K562 (cell line): ENCODE data around the gene EMC8. TPM values are rescaled to one million over a fixed set of nuclear protein-coding genes. Genes with fewer than 3 reads are reported as not detected.

Experiments used
- ASH1L ChIP-seq: fragments of 450-650 bp; IDR thresholded peaks from 2 replicates; pipeline ENCODE4 v1.6.1; 2018; ENCODE audit warnings: borderline replicate concordance, mild to moderate bottlenecking, low read depth; ENCODE audit not compliant: partially characterized antibody
- DMBX1 ChIP-seq: fragments of 250-450 bp; sonication (Bioruptor Pico); IDR thresholded peaks from 2 replicates; pipeline ENCODE4 v1.8.0; 2022; ENCODE audit warnings: inconsistent platforms, mild to moderate bottlenecking, moderate library complexity, borderline replicate concordance
- MXI1 ChIP-seq: IDR thresholded peaks from 2 replicates; pipeline ENCODE4 v1.6.1; 2011; ENCODE audit warnings: low read depth, mild to moderate bottlenecking, improper control_type of control experiment, low read length
- RFX1 ChIP-seq: fragments of 450-650 bp; IDR thresholded peaks from 2 replicates; pipeline ENCODE4 v1.6.1; 2016; ENCODE audit warnings: mild to moderate bottlenecking, moderate library complexity
- STAT6 ChIP-seq: sonication (generic); formaldehyde crosslinking; IDR thresholded peaks from 2 replicates; pipeline ENCODE4 v1.8.1; 2023; ENCODE audit warnings: mild to moderate bottlenecking, missing genetic modification reagents
- ZNF280A ChIP-seq: fragments of 450-650 bp; IDR thresholded peaks from 2 replicates; pipeline ENCODE4 v1.6.1; 2018; ENCODE audit warnings: mild to moderate bottlenecking, low read depth; ENCODE audit not compliant: partially characterized antibody
- ZNF764 ChIP-seq: fragments of 250-450 bp; sonication (Bioruptor Pico); IDR thresholded peaks from 2 replicates; pipeline ENCODE4 v1.4.0; 2020; ENCODE audit warnings: low read depth, mild to moderate bottlenecking, moderate library complexity
- polyA plus RNA-seq, 8 experiments: library from polyadenylated mRNA; depleted of rRNA in 4 of 8; stranded (reverse) in 5 of 8; unstranded in 3 of 8; fragments of >200 nt; fragmentation: Nextera tagmentation in 2 of 8; fragmentation: Illumina TruSeq in 1 of 8; extraction: Ambion mirVana in 2 of 8; extraction: Trizol in 1 of 8; gene quantifications; 2 replicates each; pipeline versions ENCODE4 v1.2.1 to v1.2.3, GENCODE V29; 2011 to 2014; ENCODE audit warnings: inconsistent platforms in 1 of 8, missing spikeins in 1 of 8
- total RNA-seq, 7 experiments: library from RNA; depleted of rRNA in 6 of 7; stranded (reverse); fragments of >200 nt in 6 of 7; fragmentation: Illumina TruSeq in 2 of 7; extraction: Trizol in 2 of 7; gene quantifications; 2 replicates each; pipeline versions ENCODE4 v1.2.1 to v1.2.3, GENCODE V29; 2011 to 2021; ENCODE audit warnings: low replicate concordance in 1 of 7

Gene EMC8
- total and polyA plus RNA-seq, 9 of the 15 experiments (the other 6 are each of a cell fraction or from before 2014, with no cell fraction given) = 11.4 to 81.8 (median 48.6) TPM

- TF ChIP-seq RFX1 (no peak), STAT6 (CRISPR knock-in tag) (no peak), MXI1 (no peak), DMBX1 (CRISPR knock-in tag) (no peak), ZNF764 (no peak), ASH1L (no peak), ZNF280A (no peak)
Observed at GRCh38 chr16:85749771-85750145, 49.6 kb downstream of the EMC8 start (continued).
